GM19240 (cell line): ENCODE data around the gene ATG12.
A peak's percentile ranks its signal among the peaks of the same experiment; 100 is the strongest.
"Not testable (repeated sequence)": the region's sequence is repeated elsewhere in the genome, so short reads cannot be mapped to it uniquely, and the experiment has no call there.

ENCODE experiments used
- DNase-seq: peaks from one replicate; pipeline ENCODE4 v3.0.0; 2011; ENCODE audit warnings: low spot score; ENCODE audit not compliant: insufficient read length

The ATG12 gene

GRCh38 chr5:115841382-115842088 lies at the start of gene ATG12, which contains the start of gene AP3S1:
TSS of gene ATG12 (minus strand) at chr5:115841565. CDS start at chr5:115841552, 13 bp downstream.
TSS of gene AP3S1 (plus strand) at chr5:115841935. CDS start at chr5:115842038, 103 bp downstream.
- peak; percentile 9 for DNase-seq

GRCh38 chr5:115888027-115888426 lies 46.7 kb upstream of the ATG12 start:
- DNase-seq, result no peak

- not testable (repeated sequence) for DNase-seq
Observed at GRCh38 chr5:115885208-115885607, 43.8 kb upstream of the ATG12 start.

GRCh38 chr5:115884704-115885103 lies 43.3 kb upstream of the ATG12 start:
- DNase-seq, result no peak

GRCh38 chr5:115882434-115882833 lies 41.1 kb upstream of the ATG12 start:
- not testable (repeated sequence) for DNase-seq

GRCh38 chr5:115877342-115877741 lies 36.0 kb upstream of the ATG12 start:
- DNase-seq, result not testable (repeated sequence)

GRCh38 chr5:115875447-115875846 lies 34.1 kb upstream of the ATG12 start:
- DNase-seq, result no peak

GRCh38 chr5:115873392-115873791 lies 32.0 kb upstream of the ATG12 start:
- no peak for DNase-seq

GRCh38 chr5:115872447-115872846 lies 31.1 kb upstream of the ATG12 start:
- no peak for DNase-seq

GRCh38 chr5:115869256-115869795 lies 28.0 kb upstream of the ATG12 start:
- no peak for DNase-seq

GRCh38 chr5:115859378-115859777 lies 18.0 kb upstream of the ATG12 start:
- no peak for DNase-seq

- no peak for DNase-seq
Observed at GRCh38 chr5:115858396-115858795, 17.0 kb upstream of the ATG12 start.

GRCh38 chr5:115857626-115858349 lies 16.4 kb upstream of the ATG12 start:
- DNase-seq, result no peak

GRCh38 chr5:115857057-115857479 lies 15.7 kb upstream of the ATG12 start:
- DNase-seq, result no peak

GRCh38 chr5:115855959-115856358 lies 14.6 kb upstream of the ATG12 start:
- DNase-seq, result no peak

GRCh38 chr5:115854139-115854538 lies 12.8 kb upstream of the ATG12 start:
- no peak for DNase-seq

GRCh38 chr5:115850744-115851416 lies 9.5 kb upstream of the ATG12 start:
- no peak for DNase-seq

GRCh38 chr5:115849258-115849798 lies 8.0 kb upstream of the ATG12 start:
- DNase-seq, result no peak

GRCh38 chr5:115847290-115847689 lies 5.9 kb upstream of the ATG12 start:
- no peak for DNase-seq

GRCh38 chr5:115844321-115844817 lies 3.0 kb upstream of the ATG12 start:
- DNase-seq, result no peak

- no peak for DNase-seq
Observed at GRCh38 chr5:115843444-115844130, 2.2 kb upstream of the ATG12 start.
